Epithelial cell of esophagus (primary cell): ENCODE data around the gene CLDN5.

Experiments used
- DNase-seq: peaks from one replicate; pipeline ENCODE4 v3.0.0; 2010; ENCODE audit warnings: low read depth
- H3K4me3 ChIP-seq: 2 replicates; pipeline ENCODE4 v1.5.1; 2011; ENCODE audit warnings: mild to moderate bottlenecking, low read length, control low read depth
- CTCF ChIP-seq: IDR thresholded peaks from 2 replicates; pipeline ENCODE4 v1.5.1; 2011; ENCODE audit warnings: low read depth, mild to moderate bottlenecking, low read length, control low read depth, inconsistent platforms; ENCODE audit not compliant: insufficient read depth; ENCODE audit errors: missing control alignments

Gene CLDN5

GRCh38 chr22:19498866-19499190 lies 25.4 kb downstream of the CLDN5 start:
- TF ChIP-seq CTCF = no peak
- H3K4me3 ChIP-seq = no peak overlapping the region
- no peak for DNase-seq

DNA sequence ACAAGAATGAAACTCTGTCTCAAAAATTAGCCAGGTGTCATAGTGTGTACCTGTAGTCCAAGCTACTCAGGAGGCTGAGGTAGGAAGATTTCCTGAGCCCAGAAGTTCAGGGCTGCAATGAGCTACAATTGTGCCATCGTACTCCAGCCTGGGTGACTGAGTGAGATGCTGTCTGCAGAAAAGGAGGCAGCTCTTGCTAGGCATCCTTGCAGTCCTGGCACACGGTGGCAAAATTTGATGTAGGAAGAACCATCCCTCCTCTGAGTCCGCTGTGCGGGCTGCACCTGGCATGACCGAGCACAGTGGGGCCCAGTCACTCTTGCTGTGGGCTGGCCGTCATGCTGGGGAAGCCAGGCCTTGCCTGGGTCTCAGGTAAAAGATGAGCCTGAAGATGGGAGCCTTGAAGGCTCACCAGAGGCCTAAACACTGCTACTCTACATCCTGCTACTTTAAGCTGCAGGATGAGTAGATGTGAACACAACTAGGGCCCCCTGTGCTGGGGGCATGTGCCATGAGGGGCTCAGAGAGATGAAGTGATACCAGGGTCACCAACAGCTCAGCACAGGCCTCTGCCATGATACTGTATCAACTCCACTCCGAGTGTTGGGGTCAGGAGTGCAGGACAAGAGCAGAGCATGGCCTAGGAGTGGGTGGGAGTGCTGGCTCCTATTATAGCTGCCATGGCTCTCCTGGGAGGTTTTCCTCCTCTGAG lies 25.9 kb downstream of the CLDN5 start:
- no peak for DNase-seq
- no peak for TF ChIP-seq CTCF

GRCh38 chr22:19497245-19497644 lies 27.0 kb downstream of the CLDN5 start:
- no peak for TF ChIP-seq CTCF
- peak; percentile 93 for DNase-seq
- no peak overlapping the region for H3K4me3 ChIP-seq

More for the DNA sequence above, 25.9 kb downstream of the CLDN5 start:
- H3K4me3 ChIP-seq = no peak overlapping the region

DNA sequence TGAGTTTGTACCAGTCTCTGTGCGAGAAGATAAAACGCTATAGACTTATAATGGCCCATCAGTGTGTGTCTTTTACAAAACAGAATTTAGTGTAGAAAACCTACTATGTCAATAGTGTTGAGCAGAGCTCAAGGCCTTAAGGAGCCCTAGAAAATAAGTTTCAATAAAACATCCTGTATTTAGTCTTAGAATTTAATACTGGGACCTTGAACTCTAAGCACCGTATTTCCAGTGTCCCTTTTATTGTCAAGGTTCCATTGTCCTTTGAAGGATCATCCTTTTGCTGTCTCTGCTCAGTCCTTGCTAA lies 27.9 kb downstream of the CLDN5 start:
- H3K4me3 ChIP-seq = no peak overlapping the region
- TF ChIP-seq CTCF = no peak
- no peak for DNase-seq

DNA sequence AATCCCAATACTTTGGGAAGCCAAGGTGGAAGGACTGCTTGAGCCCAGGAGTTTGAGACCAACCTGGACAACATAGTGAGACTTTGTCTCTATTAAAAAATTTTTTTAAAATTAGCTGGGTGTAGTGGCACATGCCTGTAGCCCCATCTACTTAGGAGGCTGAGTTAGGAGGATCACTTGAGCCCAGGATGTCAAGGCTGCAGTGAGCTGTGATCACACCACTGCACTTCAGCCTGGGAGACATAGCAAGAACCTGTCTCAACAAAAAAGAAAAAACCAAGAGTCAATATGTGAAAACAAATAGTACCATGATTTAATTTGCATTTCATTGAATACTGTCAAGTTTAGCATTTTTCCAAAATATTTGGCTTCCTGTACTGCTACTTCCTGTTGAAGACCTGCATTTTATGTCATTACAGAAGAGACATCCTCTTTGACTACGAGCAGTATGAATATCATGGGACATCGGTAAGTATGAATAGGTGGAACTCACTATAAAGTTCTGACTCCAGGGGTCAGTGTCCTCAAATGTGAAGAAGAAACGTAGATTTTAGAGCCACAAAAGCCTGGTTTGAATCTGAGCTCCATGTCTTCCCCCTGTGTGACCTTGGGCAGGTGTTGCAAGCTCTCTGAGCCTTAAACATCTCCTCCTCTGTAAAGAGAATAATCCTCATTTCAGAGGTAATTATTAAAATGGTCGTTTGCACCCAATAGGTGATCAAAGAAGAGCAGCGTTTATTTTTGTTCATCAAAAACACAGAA lies 28.5 kb downstream of the CLDN5 start:
- DNase-seq = peak; percentile 55
- peak; percentile 39 for TF ChIP-seq CTCF
- H3K4me3 ChIP-seq = no peak overlapping the region

DNA sequence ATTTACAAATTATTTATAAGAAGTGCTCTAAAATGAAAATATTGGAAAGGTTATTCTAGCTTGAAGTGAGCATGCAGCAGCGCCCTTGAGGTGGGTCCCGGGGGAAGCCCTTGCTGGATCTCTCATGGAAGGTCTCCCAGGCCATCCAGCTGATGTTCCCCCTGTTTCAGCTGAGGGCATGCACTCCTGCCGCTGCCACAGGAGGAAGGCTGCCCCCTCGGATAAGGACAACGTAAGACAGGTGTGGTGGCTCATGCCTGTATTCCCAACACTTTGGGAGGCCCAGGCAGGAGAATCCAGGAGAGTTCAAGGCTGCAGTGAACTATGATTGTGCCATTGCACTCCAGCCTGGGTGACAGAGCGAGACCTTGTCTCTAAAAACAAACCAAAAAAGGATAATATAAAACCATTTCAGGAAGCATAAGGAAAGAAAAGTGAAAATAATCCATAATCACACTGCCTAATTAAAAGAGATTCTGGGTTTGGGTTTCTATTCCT lies 29.5 kb downstream of the CLDN5 start:
- DNase-seq = no peak
- no peak overlapping the region for H3K4me3 ChIP-seq
- TF ChIP-seq CTCF = no peak
